ENCODE results near the gene DNMT1.

GRCh38 chr19:10159610-10160009 is 35.1 kb downstream of the DNMT1 start:
- TF ChIP-seq CTCF (IDR thresholded peaks at IDR 0.05) (no peak), POLR2AphosphoS5 (IDR thresholded peaks at IDR 0.05; ENCODE audit: low read depth, low read length) (no peak), REST (IDR thresholded peaks at IDR 0.05; ENCODE audit: insufficient read depth in 1 of 2, low read depth in 2 of 2, low read length in 1 of 2) (no peak)
